ENCODE data around the gene GAREM1. TPM values are rescaled to one million over a fixed set of nuclear protein-coding genes. Genes with fewer than 3 reads are reported as not detected.

GAREM1 gene
- total and polyA plus RNA-seq, 4 donors, result 1.5 to 7.5 (median 2.0) TPM

DNA sequence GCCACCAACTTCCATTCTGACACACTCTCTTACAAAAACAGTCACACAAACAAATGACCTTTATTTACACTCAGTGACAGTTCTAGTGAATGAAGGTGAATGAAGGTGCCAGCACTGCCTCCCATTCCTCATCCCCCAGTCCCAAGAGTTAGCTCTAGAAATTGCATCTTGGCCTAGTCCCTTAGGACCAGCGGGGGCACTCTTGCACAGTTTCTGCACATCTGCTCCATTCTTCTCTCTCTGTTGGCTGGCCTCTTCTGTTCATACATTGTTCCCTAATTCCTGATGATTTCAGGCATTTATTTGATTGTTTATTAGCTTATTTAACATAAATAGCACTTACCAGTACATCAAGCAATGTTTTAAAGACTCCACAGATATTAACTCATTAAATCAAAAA is 30.9 kb downstream of the GAREM1 start:
- TF ChIP-seq RAD21 (IDR thresholded peaks at IDR 0.05) (peak in 1 of 2 donors; percentile 39), CTCF (IDR thresholded peaks at IDR 0.05; ENCODE audit: low read depth, low read length, missing input control) (peak; percentile 14), YY1 (IDR thresholded peaks at IDR 0.05) (no peak)
- no peaks in the 10 kb centered on the region for H3K9me3 ChIP-seq (ENCODE audit: control insufficient read depth in 4 of 4, low read length in 3 of 4)
- peaks cover 3 to 41% (median 17%) of the 10 kb centered on the region in 4 donors for H3K4me1 ChIP-seq (ENCODE audit: control insufficient read depth in 4 of 4, insufficient read depth in 4 of 4, low read length in 3 of 4)
- 94% methylated on average over 1 of the region's 1 CpG for WGBS
- no peak overlapping the region for H3K27ac ChIP-seq (ENCODE audit: low read depth in 1 of 2, low read length in 2 of 2)
- DNase-seq (ENCODE audit: low spot score), result no peak
- no peak overlapping the region for H3K9ac ChIP-seq (ENCODE audit: low read depth in 1 of 2, low read length in 2 of 2)
- no peaks in the 10 kb centered on the region for H3K27me3 ChIP-seq (ENCODE audit: control insufficient read depth in 4 of 4, insufficient read depth in 4 of 4, low read length in 3 of 4)
- no peaks in the 10 kb centered on the region for H3K36me3 ChIP-seq (ENCODE audit: control insufficient read depth in 4 of 4, insufficient read depth in 3 of 4, low read depth in 1 of 4, low read length in 3 of 4)
- H3K4me3 ChIP-seq (ENCODE audit: low read depth in 1 of 3, low read length in 3 of 3), result no peak overlapping the region

DNA sequence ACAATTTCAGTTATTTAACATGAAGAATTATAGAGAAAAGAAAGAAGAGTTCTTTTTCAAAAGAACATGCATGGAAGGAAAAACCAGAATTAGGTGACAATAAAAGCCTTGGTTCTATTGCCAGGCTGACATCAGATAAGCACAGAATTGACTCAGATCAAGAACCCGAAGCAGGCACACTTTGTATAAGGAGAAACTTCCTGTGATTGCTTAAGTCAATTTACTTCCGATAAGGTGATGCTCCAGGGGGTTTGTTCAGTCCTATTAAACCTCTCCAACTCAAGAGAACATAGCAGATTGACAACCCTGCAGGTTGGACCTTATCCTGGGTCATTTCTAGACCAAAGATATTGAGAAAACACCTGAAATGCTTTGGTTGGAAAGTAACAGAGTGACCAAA is 31.4 kb downstream of the GAREM1 start:
- no peak overlapping the region for H3K27ac ChIP-seq (ENCODE audit: low read depth in 1 of 2, low read length in 2 of 2)
- no peaks in the 10 kb centered on the region for H3K36me3 ChIP-seq (ENCODE audit: control insufficient read depth in 4 of 4, insufficient read depth in 3 of 4, low read depth in 1 of 4, low read length in 3 of 4)
- no peak overlapping the region for H3K9ac ChIP-seq (ENCODE audit: low read depth in 1 of 2, low read length in 2 of 2)
- H3K27me3 ChIP-seq (ENCODE audit: control insufficient read depth in 4 of 4, insufficient read depth in 4 of 4, low read length in 3 of 4), result no peaks in the 10 kb centered on the region
- no peak for DNase-seq (ENCODE audit: low spot score)
- H3K4me1 ChIP-seq (ENCODE audit: control insufficient read depth in 4 of 4, insufficient read depth in 4 of 4, low read length in 3 of 4), result peaks cover 3 to 41% (median 17%) of the 10 kb centered on the region in 4 donors
- WGBS, result 86% methylated on average over 2 of the region's 2 CpGs
- no peaks in the 10 kb centered on the region for H3K9me3 ChIP-seq (ENCODE audit: control insufficient read depth in 4 of 4, low read length in 3 of 4)
- TF ChIP-seq, protein P1, sequence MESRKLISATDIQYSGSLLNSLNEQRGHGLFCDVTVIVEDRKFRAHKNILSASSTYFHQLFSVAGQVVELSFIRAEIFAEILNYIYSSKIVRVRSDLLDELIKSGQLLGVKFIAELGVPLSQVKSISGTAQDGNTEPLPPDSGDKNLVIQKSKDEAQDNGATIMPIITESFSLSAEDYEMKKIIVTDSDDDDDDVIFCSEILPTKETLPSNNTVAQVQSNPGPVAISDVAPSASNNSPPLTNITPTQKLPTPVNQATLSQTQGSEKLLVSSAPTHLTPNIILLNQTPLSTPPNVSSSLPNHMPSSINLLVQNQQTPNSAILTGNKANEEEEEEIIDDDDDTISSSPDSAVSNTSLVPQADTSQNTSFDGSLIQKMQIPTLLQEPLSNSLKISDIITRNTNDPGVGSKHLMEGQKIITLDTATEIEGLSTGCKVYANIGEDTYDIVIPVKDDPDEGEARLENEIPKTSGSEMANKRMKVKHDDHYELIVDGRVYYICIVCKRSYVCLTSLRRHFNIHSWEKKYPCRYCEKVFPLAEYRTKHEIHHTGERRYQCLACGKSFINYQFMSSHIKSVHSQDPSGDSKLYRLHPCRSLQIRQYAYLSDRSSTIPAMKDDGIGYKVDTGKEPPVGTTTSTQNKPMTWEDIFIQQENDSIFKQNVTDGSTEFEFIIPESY (IDR thresholded peaks at IDR 0.05), result no peak
- no peak for TF ChIP-seq NR2F2 (IDR thresholded peaks at IDR 0.05)
- no peak overlapping the region for H3K4me3 ChIP-seq (ENCODE audit: low read depth in 1 of 3, low read length in 3 of 3)

DNA sequence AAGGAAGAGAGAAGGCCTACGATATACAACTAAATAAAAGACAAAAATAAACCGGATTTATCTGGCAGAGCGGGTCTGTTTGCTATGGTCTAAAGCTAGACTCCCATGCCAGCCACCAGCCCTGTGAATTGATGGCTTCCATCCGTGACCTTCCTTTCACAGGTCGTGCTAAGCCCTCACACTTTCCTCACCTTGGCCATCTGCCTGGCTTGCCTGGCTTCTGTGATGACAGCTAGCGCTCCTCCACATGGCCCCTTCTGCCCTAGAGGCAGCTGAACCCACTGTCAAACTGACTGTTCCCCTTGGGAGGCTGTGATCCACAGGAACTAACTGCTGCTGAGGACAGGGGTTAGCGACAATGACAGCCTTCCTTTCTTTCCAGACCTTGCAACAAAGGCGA is 32.5 kb downstream of the GAREM1 start:
- WGBS, result 74% methylated on average over 8 of the region's 8 CpGs
- H3K27ac ChIP-seq (ENCODE audit: low read depth in 1 of 2, low read length in 2 of 2), result no peak overlapping the region
- TF ChIP-seq CTCF (IDR thresholded peaks at IDR 0.05; ENCODE audit: low read depth, low read length, missing input control) (no peak), YY1 (IDR thresholded peaks at IDR 0.05) (no peak), RXRA (IDR thresholded peaks at IDR 0.05) (peak in 1 of 2 donors; percentile 54), HNF4G (IDR thresholded peaks at IDR 0.05) (no peak), GABPA (IDR thresholded peaks at IDR 0.05 in 1 of 2, conservative IDR thresholded peaks at IDR 0.05 in 1 of 2) (no peak), HNF4A (conservative IDR thresholded peaks at IDR 0.05) (peak in 1 of 2 donors; percentile 3), SP1 (IDR thresholded peaks at IDR 0.05) (no peak), ATF3 (IDR thresholded peaks at IDR 0.05) (no peak), TAF1 (conservative IDR thresholded peaks at IDR 0.05) (no peak), RAD21 (IDR thresholded peaks at IDR 0.05) (no peak), JUND (IDR thresholded peaks at IDR 0.05) (no peak), FOXA1 (IDR thresholded peaks at IDR 0.05) (no peak)
- no peaks in the 10 kb centered on the region for H3K27me3 ChIP-seq (ENCODE audit: control insufficient read depth in 4 of 4, insufficient read depth in 4 of 4, low read length in 3 of 4)
- DNase-seq (ENCODE audit: low spot score), result no peak
- H3K36me3 ChIP-seq (ENCODE audit: control insufficient read depth in 4 of 4, insufficient read depth in 3 of 4, low read depth in 1 of 4, low read length in 3 of 4), result no peaks in the 10 kb centered on the region
- H3K9ac ChIP-seq (ENCODE audit: low read depth in 1 of 2, low read length in 2 of 2), result no peak overlapping the region
- no peaks in the 10 kb centered on the region for H3K9me3 ChIP-seq (ENCODE audit: control insufficient read depth in 4 of 4, low read length in 3 of 4)
- H3K4me1 ChIP-seq (ENCODE audit: control insufficient read depth in 4 of 4, insufficient read depth in 4 of 4, low read length in 3 of 4), result peaks cover 3 to 41% (median 17%) of the 10 kb centered on the region in 4 donors
- H3K4me3 ChIP-seq (ENCODE audit: low read depth in 1 of 3, low read length in 3 of 3), result no peak overlapping the region
